CD4-positive, alpha-beta memory T cell (primary cell): ENCODE data around the gene ADCY3. TPM values are rescaled to one million over a fixed set of nuclear protein-coding genes. Genes with fewer than 3 reads are reported as not detected.

Experiments
- CTCF ChIA-PET: fragments of 350-600 bp; sonication (Branson Sonifier 250); formaldehyde crosslinking; loops from one replicate; lab custom pipeline; 2021; ENCODE audit warnings: inconsistent platforms; ENCODE audit not compliant: partially characterized antibody; lab: Charles Lee
- POLR2A ChIA-PET: fragments of 350-600 bp; sonication (Branson Sonifier 250); formaldehyde crosslinking; loops from one replicate; lab custom pipeline; 2021; ENCODE audit not compliant: partially characterized antibody; lab: Charles Lee
- DNase-seq, 5 donors: peaks; one replicate each; pipeline versions ENCODE4 v3.0.0 to v3.0.0-alpha.2; 2020 to 2022; ENCODE audit warnings: mixed read lengths in 1 of 5
- H3K27ac ChIP-seq: one replicate; pipeline ENCODE4 v1.7.0; 2013; ENCODE audit warnings: low read depth, low read length
- H3K27me3 ChIP-seq: 2 replicates; pipeline ENCODE4 v1.7.0; 2013; ENCODE audit warnings: mild to moderate bottlenecking, low read length, moderate library complexity; ENCODE audit not compliant: insufficient read depth
- H3K36me3 ChIP-seq: 2 replicates; pipeline ENCODE4 v1.7.0; 2013; ENCODE audit warnings: mild to moderate bottlenecking, low read length, moderate library complexity; ENCODE audit not compliant: insufficient read depth
- H3K4me1 ChIP-seq: 2 replicates; pipeline ENCODE4 v1.7.0; 2013; ENCODE audit warnings: mild to moderate bottlenecking, low read length, moderate library complexity; ENCODE audit not compliant: insufficient read depth
- H3K4me3 ChIP-seq, 2 donors: one replicate each; pipeline ENCODE4 v1.7.0; 2013; ENCODE audit warnings: low read length in 2 of 2, mild to moderate bottlenecking in 1 of 2
- H3K9me3 ChIP-seq, 2 donors: one replicate each; pipeline ENCODE4 v1.7.0; 2013; ENCODE audit warnings: low read length in 2 of 2, control low read depth in 1 of 2; ENCODE audit not compliant: control insufficient read depth in 1 of 2
- H3K27ac Mint-ChIP-seq, 7 donors: one replicate each; pipeline ENCODE4 v1.8.0; 2020 to 2021; ENCODE audit warnings: mixed read lengths in 7 of 7, mild to moderate bottlenecking in 6 of 7, inconsistent platforms in 3 of 7, moderate library complexity in 3 of 7
- H3K27me3 Mint-ChIP-seq, 2 donors: one replicate each; pipeline ENCODE4 v1.8.0; 2020 to 2021; ENCODE audit warnings: mixed read lengths in 2 of 2
- H3K36me3 Mint-ChIP-seq, 2 donors: one replicate each; pipeline ENCODE4 v1.8.0; 2020 to 2021; ENCODE audit warnings: mixed read lengths in 2 of 2, inconsistent platforms in 1 of 2, mild to moderate bottlenecking in 1 of 2
- H3K4me1 Mint-ChIP-seq, 4 donors: one replicate each; pipeline ENCODE4 v1.8.0; 2020 to 2021; ENCODE audit warnings: mixed read lengths in 4 of 4, mild to moderate bottlenecking in 1 of 4
- H3K4me3 Mint-ChIP-seq, 8 donors: one replicate each; pipeline ENCODE4 v1.8.0; 2020 to 2021; ENCODE audit warnings: mixed read lengths in 8 of 8, mild to moderate bottlenecking in 7 of 8, moderate library complexity in 6 of 8, inconsistent platforms in 3 of 8
- H3K9me3 Mint-ChIP-seq, 8 donors: one replicate each; pipeline ENCODE4 v1.8.0; 2020 to 2021; ENCODE audit warnings: mixed read lengths in 8 of 8, mild to moderate bottlenecking in 5 of 8, inconsistent platforms in 3 of 8, moderate library complexity in 1 of 8
- intact Hi-C: fragments of 100-400 bp; cut with micrococcal nuclease; formaldehyde crosslinking; loops from one replicate; pipeline ENCODE4 v1.15.1; 2023
- polyA plus RNA-seq, 2 donors: library from polyadenylated mRNA; unstranded; fragments of 300-500 nt; fragmentation: Illumina TruSeq; gene quantifications; one replicate each; pipeline ENCODE4 v1.2.3, GENCODE V29; 2021
- total RNA-seq, 2 experiments: library from RNA; stranded (reverse); gene quantifications; one replicate each; pipeline ENCODE4 v1.2.3, GENCODE V29; 2021

ADCY3 gene
- total and polyA plus RNA-seq, 4 experiments from 2014 or later = 9.2 to 15.0 (median 14.8) TPM

DNA sequence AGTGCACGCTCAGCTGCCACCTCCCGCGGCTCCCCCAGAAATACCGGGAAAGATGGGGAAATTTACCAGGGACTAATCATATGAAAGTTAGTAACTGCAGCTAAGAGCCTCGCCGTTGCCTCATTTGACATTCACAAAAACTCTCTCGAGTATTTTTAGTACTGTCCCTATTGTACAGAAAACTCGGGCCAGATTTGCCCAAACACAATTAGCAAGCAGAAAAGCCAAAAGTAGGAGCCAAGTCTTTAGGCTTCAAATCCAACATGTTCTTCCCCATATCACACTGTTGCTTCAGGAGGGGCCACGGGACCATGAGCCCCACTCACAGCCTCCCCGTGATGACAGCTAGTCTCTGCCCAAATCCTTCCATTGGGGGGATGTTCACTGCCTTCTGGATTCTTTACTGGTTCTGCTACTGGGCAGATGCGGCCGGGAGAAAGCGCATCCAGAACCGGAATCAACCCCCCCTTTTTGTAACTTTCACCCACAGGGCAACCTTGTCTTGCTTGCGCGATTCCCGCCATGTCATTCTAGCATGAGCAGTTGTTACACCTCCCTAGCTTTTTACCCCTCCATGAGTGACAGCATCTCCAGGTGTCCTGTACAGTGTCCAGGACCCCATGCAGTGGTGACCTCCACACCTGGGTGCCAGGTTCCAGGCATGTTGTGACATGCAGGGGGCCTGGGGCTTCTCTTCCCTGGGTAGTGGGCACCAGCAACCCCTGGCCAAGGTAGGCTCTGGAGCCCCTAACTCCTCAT is 91.6 kb downstream of the ADCY3 start:
- no peaks in the 10 kb centered on the region for H3K27me3 ChIP-seq
- H3K4me3 ChIP-seq = no peak overlapping the region
- no peaks in the 10 kb centered on the region for H3K27me3 Mint-ChIP-seq
- intact Hi-C loops = loop anchor here (5.0 kb wide), 1 partner anchor 299 kb away; no protein-coding TSS in a partner anchor
- ChIA-PET POLR2A (interaction anchor here (0.6 to 2.4 kb wide), 5 partner anchors 36 to 529 kb away, joined by 3 to 14 read pairs (median 6); partner anchors contain the start of genes CENPO and PTRHD1), CTCF (interaction anchor here (0.7 to 9.9 kb wide), 30 partner anchors 9 to 710 kb away, joined by 3 to 222 read pairs (median 4); partner anchors contain the start of genes CENPO and PTRHD1)
- H3K27ac ChIP-seq = no peak overlapping the region
- peaks cover 10 to 22% (median 19%) of the 10 kb centered on the region in 4 donors for H3K4me1 Mint-ChIP-seq
- H3K9me3 Mint-ChIP-seq = no peaks in the 10 kb centered on the region
- H3K36me3 ChIP-seq = no peaks in the 10 kb centered on the region
- no peak overlapping the region for H3K4me3 Mint-ChIP-seq
- H3K27ac Mint-ChIP-seq = peak overlapping the region in 1 of 7 donors; percentile 15
- peaks cover 0 to 11% of the 10 kb centered on the region in 2 donors for H3K36me3 Mint-ChIP-seq
- H3K4me1 ChIP-seq = peaks cover 20% of the 10 kb centered on the region
- no peak for DNase-seq
- no peaks in the 10 kb centered on the region for H3K9me3 ChIP-seq

DNA sequence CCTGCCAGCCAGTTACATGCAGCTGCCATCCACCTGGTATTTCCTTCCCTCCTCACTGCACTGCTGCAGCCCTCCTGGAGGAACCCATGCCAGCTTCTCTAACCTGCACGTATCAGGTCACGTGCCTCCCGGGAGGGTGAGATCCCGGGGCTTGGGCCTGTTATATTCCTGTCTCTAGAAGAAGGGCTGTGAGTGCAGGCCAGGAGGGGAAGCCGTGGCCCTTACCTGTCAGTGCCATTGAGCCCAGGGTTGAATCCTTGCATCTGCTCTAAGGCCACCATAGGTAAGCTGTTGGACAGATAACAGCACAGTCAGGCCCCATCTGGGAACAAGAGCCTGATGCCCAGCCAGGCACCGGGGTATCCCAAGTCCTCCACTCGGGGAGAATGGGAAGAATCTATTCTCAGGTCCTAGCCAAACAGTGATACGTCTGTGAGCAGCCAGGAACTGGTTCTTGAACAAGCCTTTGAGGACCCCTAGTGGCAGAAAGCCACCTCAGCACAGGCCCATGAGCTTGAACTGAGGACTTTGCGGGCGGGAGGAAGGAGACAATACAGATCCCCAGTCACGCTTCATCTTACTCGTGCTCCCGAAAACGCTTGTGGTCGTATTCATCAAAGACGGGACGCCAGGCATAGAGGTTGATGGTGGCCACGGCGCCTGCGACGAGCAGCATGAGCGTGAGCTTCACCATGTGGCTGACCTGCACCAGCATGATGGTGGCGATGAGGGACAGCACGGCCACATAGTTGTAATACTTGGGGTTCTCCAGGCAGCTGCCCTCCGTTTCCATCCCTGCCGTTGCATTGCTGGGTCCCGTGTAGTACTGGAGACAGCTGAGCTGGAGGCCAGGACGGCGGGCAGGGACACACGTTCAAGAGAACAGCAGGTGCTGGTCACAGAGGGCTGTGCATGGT is 92.5 kb downstream of the ADCY3 start:
- Mint-ChIP-seq H3K27ac (peak overlapping the region in 5 of 7 donors; percentile 3 to 75 (median 43)), H3K4me3 (no peak overlapping the region)

DNA sequence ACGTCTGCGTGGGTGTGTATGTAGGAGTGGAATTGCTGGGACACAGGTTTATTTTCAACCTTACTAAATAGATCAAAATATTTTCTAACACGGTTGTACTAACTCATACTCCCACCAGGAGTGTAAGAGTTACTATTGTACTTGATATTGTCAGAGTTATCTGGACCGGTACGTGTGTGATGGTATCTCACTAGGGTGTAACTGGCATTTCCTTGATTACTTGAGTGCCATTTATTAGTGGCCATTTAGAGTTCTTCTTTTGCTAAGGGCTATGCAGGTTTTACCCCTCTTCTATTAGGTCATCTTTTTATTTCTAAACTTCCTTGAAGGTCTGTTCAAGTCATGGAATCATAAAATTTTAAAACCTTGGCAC is 93.3 kb downstream of the ADCY3 start:
- H3K36me3 Mint-ChIP-seq = peaks cover 4 to 15% of the 10 kb centered on the region in 2 donors
- H3K9me3 Mint-ChIP-seq = no peaks in the 10 kb centered on the region
- Histone ChIP-seq H3K36me3 (no peaks in the 10 kb centered on the region), H3K9me3 (no peaks in the 10 kb centered on the region), H3K4me3 (no peak overlapping the region), H3K4me1 (peaks cover 20% of the 10 kb centered on the region), H3K27ac (no peak overlapping the region), H3K27me3 (no peaks in the 10 kb centered on the region)
- CTCF ChIA-PET = interaction anchor here (0.7 to 9.9 kb wide), 18 partner anchors 10 to 463 kb away, joined by 3 to 222 read pairs (median 4); partner anchors contain the start of genes CENPO and PTRHD1
- no peaks in the 10 kb centered on the region for H3K27me3 Mint-ChIP-seq
- peaks cover 10 to 22% (median 19%) of the 10 kb centered on the region in 4 donors for H3K4me1 Mint-ChIP-seq
- H3K4me3 Mint-ChIP-seq = no peak overlapping the region
- no peak for DNase-seq
- H3K27ac Mint-ChIP-seq = peak overlapping the region in 4 of 7 donors; percentile 4 to 43 (median 28)
- POLR2A ChIA-PET = interaction anchor here (1.1 to 2.4 kb wide), 4 partner anchors 34 to 466 kb away, joined by 4 to 14 read pairs (median 6); partner anchors contain the start of genes CENPO, ITSN2 and PTRHD1
- intact Hi-C loops = loop anchor here (1.0 to 5.0 kb wide), 3 partner anchors 301 to 416 kb away; no protein-coding TSS in a partner anchor

More for the DNA sequence above, 92.5 kb downstream of the ADCY3 start:
- Mint-ChIP-seq H3K9me3 (no peaks in the 10 kb centered on the region), H3K4me1 (peaks cover 10 to 22% (median 19%) of the 10 kb centered on the region in 4 donors), H3K27me3 (no peaks in the 10 kb centered on the region), H3K36me3 (peaks cover 0 to 9% of the 10 kb centered on the region in 2 donors)
- Histone ChIP-seq H3K27me3 (no peaks in the 10 kb centered on the region), H3K9me3 (no peaks in the 10 kb centered on the region), H3K36me3 (no peaks in the 10 kb centered on the region), H3K4me1 (peaks cover 20% of the 10 kb centered on the region), H3K27ac (no peak overlapping the region), H3K4me3 (no peak overlapping the region)
- POLR2A ChIA-PET = interaction anchor here (0.6 to 2.4 kb wide), 5 partner anchors 35 to 528 kb away, joined by 3 to 14 read pairs (median 6); partner anchors contain the start of genes CENPO and PTRHD1
- CTCF ChIA-PET = interaction anchor here (0.6 to 9.9 kb wide), 33 partner anchors 9 to 709 kb away, joined by 3 to 222 read pairs (median 4); partner anchors contain the start of genes CENPO and PTRHD1
- peak; percentile 65 to 74 (median 70) for DNase-seq
- intact Hi-C loops = loop anchor here (1.0 to 5.0 kb wide), 3 partner anchors 300 to 417 kb away; no protein-coding TSS in a partner anchor

DNA sequence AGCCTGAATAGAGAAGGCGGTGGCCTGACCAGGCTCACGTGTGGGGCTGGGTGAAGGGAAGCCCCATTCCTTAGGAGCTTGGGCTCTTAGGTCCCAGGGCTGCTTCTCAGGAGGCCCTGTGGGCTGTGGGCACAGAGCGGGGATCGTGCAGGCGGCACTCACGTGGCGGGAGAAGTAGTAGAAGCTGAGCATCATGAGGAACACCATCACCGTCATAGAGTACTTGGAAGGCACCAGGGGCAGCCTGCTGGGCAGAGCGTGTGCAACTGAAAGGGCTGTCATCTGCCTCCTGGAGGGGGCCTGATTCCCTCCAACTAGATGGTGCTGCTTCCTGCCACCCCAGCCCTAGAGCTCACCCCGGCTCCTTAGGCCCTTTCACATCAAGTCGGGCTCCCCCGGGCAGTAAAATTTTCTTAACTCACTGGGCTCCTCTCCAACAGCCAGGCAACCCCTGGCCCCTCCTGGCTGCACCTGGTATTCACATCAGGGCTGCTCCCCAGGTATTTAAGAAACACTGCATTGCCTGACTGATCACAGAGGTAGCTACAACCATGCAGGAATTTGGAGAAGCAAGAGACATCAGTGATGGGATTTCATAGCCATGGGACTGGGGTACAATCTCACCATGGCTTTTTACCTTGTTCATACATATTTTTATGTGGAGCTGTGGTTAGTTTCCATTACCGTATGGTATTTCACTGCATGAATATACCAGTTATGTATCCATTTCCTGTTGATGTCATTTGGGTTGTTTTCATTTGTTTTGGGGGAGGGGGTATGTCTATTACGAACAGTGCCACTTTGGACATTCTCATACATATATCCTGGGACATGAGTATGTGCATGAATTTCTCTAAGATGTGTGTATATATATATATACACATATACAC is 93.9 kb downstream of the ADCY3 start:
- ChIA-PET POLR2A (interaction anchor here (0.8 to 1.2 kb wide), 3 partner anchors 33 to 466 kb away, joined by 3 to 5 read pairs (median 4); partner anchors contain the start of genes CENPO, ITSN2 and PTRHD1), CTCF (interaction anchor here (0.5 to 9.9 kb wide), 12 partner anchors 11 to 419 kb away, joined by 3 to 222 read pairs (median 4); partner anchors contain the start of genes CENPO and PTRHD1)
- Histone ChIP-seq H3K27me3 (no peaks in the 10 kb centered on the region), H3K9me3 (no peaks in the 10 kb centered on the region), H3K4me1 (peaks cover 20% of the 10 kb centered on the region), H3K27ac (peak overlapping the region; percentile 34), H3K36me3 (no peaks in the 10 kb centered on the region), H3K4me3 (no peak overlapping the region)
- Mint-ChIP-seq H3K27me3 (no peaks in the 10 kb centered on the region), H3K4me1 (peaks cover 10 to 22% (median 19%) of the 10 kb centered on the region in 4 donors), H3K4me3 (peak overlapping the region in 1 of 8 donors; percentile 17), H3K36me3 (peaks cover 8 to 19% of the 10 kb centered on the region in 2 donors), H3K27ac (peak overlapping the region in 5 of 7 donors; percentile 10 to 53 (median 34)), H3K9me3 (no peaks in the 10 kb centered on the region)
- intact Hi-C loops = loop anchor here (5.0 kb wide), 1 partner anchor 301 kb away; no protein-coding TSS in a partner anchor
- no peak for DNase-seq

DNA sequence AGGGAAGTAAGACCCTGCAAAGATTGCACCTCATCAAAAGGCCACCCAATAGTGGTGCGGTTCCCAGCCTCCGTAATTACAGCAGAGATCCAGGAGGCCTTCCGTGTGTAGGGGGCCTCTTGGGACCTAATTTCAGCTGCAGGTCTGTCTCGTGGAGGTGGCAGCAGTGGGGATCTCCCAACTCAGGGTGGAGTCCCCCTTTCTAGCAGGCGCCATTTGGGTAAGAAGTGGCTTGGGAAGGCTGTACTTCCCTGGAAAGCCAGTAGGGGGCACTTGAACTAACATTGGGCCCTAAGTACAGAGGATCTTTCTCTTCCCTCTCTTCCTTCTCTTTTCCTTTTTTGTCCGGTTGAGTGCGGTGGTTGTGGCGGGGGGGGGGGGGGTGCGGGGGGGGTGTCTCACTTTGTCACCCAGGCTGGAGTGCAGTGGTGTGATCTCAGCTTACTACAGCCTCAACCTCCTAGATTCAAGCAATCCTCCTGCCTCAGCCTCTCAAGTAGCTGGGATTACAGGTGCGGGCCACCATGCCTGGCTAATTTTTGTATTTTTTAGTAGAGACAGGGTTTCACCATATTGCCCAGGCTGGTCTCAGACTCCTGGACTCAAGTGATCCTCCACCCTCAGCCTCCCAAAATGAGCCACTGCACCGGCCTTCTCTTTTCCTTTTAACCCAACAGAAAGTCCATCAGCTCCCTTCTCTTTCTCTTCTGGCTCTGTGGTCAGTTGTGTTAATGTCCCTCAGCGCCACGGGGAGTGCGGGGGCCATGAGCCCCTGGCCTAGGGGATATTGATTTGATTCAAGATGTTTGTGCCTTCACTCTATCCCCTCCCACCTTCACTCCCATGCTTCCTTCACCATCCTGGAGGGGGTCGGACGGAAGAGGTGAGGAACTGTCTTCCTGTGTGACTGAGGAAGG is 94.8 kb downstream of the ADCY3 start:
- Mint-ChIP-seq H3K27me3 (no peaks in the 10 kb centered on the region), H3K36me3 (peaks cover 15 to 28% of the 10 kb centered on the region in 2 donors), H3K4me3 (no peak overlapping the region), H3K27ac (peak overlapping the region in 2 of 7 donors; percentile 52 to 53), H3K4me1 (peaks cover 10 to 22% (median 19%) of the 10 kb centered on the region in 4 donors), H3K9me3 (no peaks in the 10 kb centered on the region)
- peak in 3 of 5 donors; percentile 9 to 45 (median 23) for DNase-seq
- H3K9me3 ChIP-seq = no peaks in the 10 kb centered on the region
- no peak overlapping the region for H3K27ac ChIP-seq
- H3K27me3 ChIP-seq = no peaks in the 10 kb centered on the region
- ChIA-PET POLR2A (interaction anchor here (0.8 to 1.2 kb wide), 2 partner anchors 32 to 403 kb away, joined by 3 to 5 read pairs; partner anchors contain the start of genes CENPO and PTRHD1), CTCF (interaction anchor here (0.8 to 9.9 kb wide), 6 partner anchors 10 to 418 kb away, joined by 3 to 222 read pairs (median 14); partner anchors contain the start of genes CENPO and PTRHD1)
- no peak overlapping the region for H3K4me3 ChIP-seq
- intact Hi-C loops = loop anchor here (5.0 kb wide), 1 partner anchor 302 kb away; no protein-coding TSS in a partner anchor
- peaks cover 8% of the 10 kb centered on the region for H3K36me3 ChIP-seq
- H3K4me1 ChIP-seq = peaks cover 20% of the 10 kb centered on the region
